HG02678 (cell line): ENCODE measurements around the gene NUP210.
"Not testable (repeated sequence)": the region's sequence is repeated elsewhere in the genome, so short reads cannot be mapped to it uniquely, and the experiment has no call there.

Experiments
- ATAC-seq: cut with Tn5 transposase; IDR thresholded peaks from one replicate; pipeline ENCODE4 v1.9.1; 2021; ENCODE audit warnings: mild to moderate bottlenecking, moderate library complexity; ENCODE audit not compliant: unreplicated experiment

NUP210 gene

GRCh38 chr3:13377741-13378140 lies 42.4 kb downstream of the NUP210 start:
- not testable (repeated sequence) for ATAC-seq

- no peak for ATAC-seq
Observed at GRCh38 chr3:13377021-13377420, 43.1 kb downstream of the NUP210 start.

GRCh38 chr3:13376091-13376490 lies 44.0 kb downstream of the NUP210 start:
- no peak for ATAC-seq

GRCh38 chr3:13375464-13375863 lies 44.7 kb downstream of the NUP210 start:
- no peak for ATAC-seq

GRCh38 chr3:13373975-13374586 lies 46.0 kb downstream of the NUP210 start:
- ATAC-seq: no peak

- ATAC-seq: no peak
Observed at GRCh38 chr3:13372656-13373055, 47.5 kb downstream of the NUP210 start.

- no peak for ATAC-seq
Observed at GRCh38 chr3:13372126-13372525, 48.0 kb downstream of the NUP210 start.

GRCh38 chr3:13371100-13372075 lies 48.7 kb downstream of the NUP210 start:
- ATAC-seq: no peak

- ATAC-seq: no peak
Observed at GRCh38 chr3:13370609-13371008, 49.5 kb downstream of the NUP210 start.

- no peak for ATAC-seq
Observed at GRCh38 chr3:13370055-13370454, 50.1 kb downstream of the NUP210 start.

GRCh38 chr3:13368834-13369233 lies 51.3 kb downstream of the NUP210 start:
- no peak for ATAC-seq

GRCh38 chr3:13367728-13368127 lies 52.4 kb downstream of the NUP210 start:
- ATAC-seq: no peak

GRCh38 chr3:13365390-13366379 lies 54.4 kb downstream of the NUP210 start:
- no peak for ATAC-seq

- ATAC-seq: no peak
Observed at GRCh38 chr3:13364602-13365271, 55.4 kb downstream of the NUP210 start.

- no peak for ATAC-seq
Observed at GRCh38 chr3:13362551-13362950, 57.6 kb downstream of the NUP210 start.

GRCh38 chr3:13359916-13360315 lies 60.2 kb downstream of the NUP210 start:
- no peak for ATAC-seq

- no peak for ATAC-seq
Observed at GRCh38 chr3:13358643-13359042, 61.5 kb downstream of the NUP210 start.

GRCh38 chr3:13358051-13358450 lies 62.1 kb downstream of the NUP210 start:
- no peak for ATAC-seq

GRCh38 chr3:13357074-13357473 lies 63.0 kb downstream of the NUP210 start:
- no peak for ATAC-seq

- no peak for ATAC-seq
Observed at GRCh38 chr3:13353936-13354542, 66.1 kb downstream of the NUP210 start.
